OCI-LY1 (cell line): ENCODE measurements around the gene SESN2.

ENCODE experiments used
- H2AFZ ChIP-seq: fragments of 200-600 bp; sonication (generic), shearing (Covaris generic); 2 replicates; pipeline ENCODE4 v1.6.0; 2014; ENCODE audit warnings: antibody characterized with exemption, mild to moderate bottlenecking, low read length
- H3F3A ChIP-seq: fragments of 200-600 bp; sonication (generic), shearing (Covaris generic); 2 replicates; pipeline ENCODE4 v1.6.0; 2014; ENCODE audit warnings: mild to moderate bottlenecking, antibody characterized with exemption, low read length, moderate library complexity; ENCODE audit not compliant: insufficient read depth
- H3K27ac ChIP-seq: fragments of 200-600 bp; sonication (generic); 2 replicates; pipeline ENCODE4 v1.5.1; 2014; ENCODE audit warnings: low read length, mixed run types, mild to moderate bottlenecking, low read depth; ENCODE audit not compliant: poor library complexity, severe bottlenecking
- H3K27me3 ChIP-seq: fragments of 200-600 bp; sonication (generic); 2 replicates; pipeline ENCODE4 v1.6.0; 2014; ENCODE audit warnings: antibody characterized with exemption, mild to moderate bottlenecking, low read length, moderate library complexity; ENCODE audit not compliant: insufficient read depth
- H3K36me3 ChIP-seq: fragments of 200-600 bp; sonication (generic); 2 replicates; pipeline ENCODE4 v1.6.1; 2014; ENCODE audit warnings: mild to moderate bottlenecking, antibody characterized with exemption, low read length, moderate library complexity, mixed read lengths; ENCODE audit not compliant: insufficient read depth
- H3K4me1 ChIP-seq: fragments of 200-600 bp; sonication (generic); 2 replicates; pipeline ENCODE4 v1.5.1; 2014; ENCODE audit warnings: mild to moderate bottlenecking, low read length, moderate library complexity; ENCODE audit not compliant: insufficient read depth, severe bottlenecking
- H3K4me2 ChIP-seq: fragments of 200-600 bp; sonication (generic), shearing (Covaris generic); 2 replicates; pipeline ENCODE4 v1.6.1; 2014; ENCODE audit warnings: low read length
- H3K4me3 ChIP-seq: fragments of 200-600 bp; sonication (generic); 2 replicates; pipeline ENCODE4 v1.5.1; 2014; ENCODE audit warnings: low read length, low read depth, mild to moderate bottlenecking, mixed read lengths; ENCODE audit not compliant: poor library complexity, severe bottlenecking
- H3K79me2 ChIP-seq: fragments of 200-600 bp; shearing (Covaris generic); 2 replicates; pipeline ENCODE4 v1.6.1; 2016; ENCODE audit warnings: mixed run types, low read length, mixed read lengths; ENCODE audit not compliant: insufficient read depth
- H3K9ac ChIP-seq: fragments of 200-600 bp; sonication (generic), shearing (Covaris generic); 2 replicates; pipeline ENCODE4 v1.6.1; 2014; ENCODE audit warnings: mild to moderate bottlenecking, low read length, mixed read lengths
- H3K9me2 ChIP-seq: fragments of 200-600 bp; sonication (generic), shearing (Covaris generic); 2 replicates; pipeline ENCODE4 v1.6.1; 2014; ENCODE audit warnings: low read depth, mild to moderate bottlenecking, low read length, mixed read lengths
- H3K9me3 ChIP-seq: fragments of 200-600 bp; shearing (Covaris generic); 2 replicates; pipeline ENCODE4 v1.6.1; 2014; ENCODE audit warnings: low read length, mixed read lengths
- H4K20me1 ChIP-seq: fragments of 200-600 bp; sonication (generic), shearing (Covaris generic); 2 replicates; pipeline ENCODE4 v1.6.0; 2016; ENCODE audit warnings: mild to moderate bottlenecking, low read length; ENCODE audit not compliant: insufficient read depth
- EZH2 ChIP-seq: fragments of 200-600 bp; sonication (generic), shearing (Covaris generic); IDR thresholded peaks from 2 replicates; pipeline ENCODE4 v1.8.0; 2017; ENCODE audit warnings: borderline replicate concordance, mixed run types, mild to moderate bottlenecking, antibody characterized with exemption, low read length, moderate library complexity, mixed read lengths
- TF ChIP-seq, protein P1 (sequence below): fragments of 200-600 bp; sonication (generic), shearing (Covaris generic); IDR thresholded peaks from 2 replicates; pipeline ENCODE4 v1.5.1; 2017; ENCODE audit warnings: mild to moderate bottlenecking, antibody characterized with exemption, low read length, moderate library complexity, mixed read lengths

The SESN2 gene

DNA sequence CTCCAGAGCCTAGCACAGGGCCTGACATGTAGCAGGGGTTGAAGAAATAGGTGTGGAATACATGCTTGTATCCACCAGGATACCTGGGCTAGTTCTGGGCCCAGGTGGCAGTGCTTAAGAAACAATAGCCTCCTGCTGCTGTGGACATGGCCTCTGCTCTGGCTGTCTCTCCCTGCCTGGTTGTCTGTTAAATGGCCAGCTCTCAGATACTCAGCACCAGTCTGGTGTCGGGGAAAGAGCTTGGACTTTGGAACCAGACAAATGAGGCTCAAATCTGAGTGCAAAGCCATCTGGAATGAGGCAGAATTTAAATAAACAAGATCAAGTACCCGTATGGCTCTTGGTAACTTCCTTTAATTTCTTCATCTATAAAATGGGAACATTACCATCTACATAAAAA is 31.5 kb downstream of the SESN2 start:
- H3K4me2 ChIP-seq = no peak overlapping the region
- no peaks in the 10 kb centered on the region for H3K36me3 ChIP-seq
- H3K9me2 ChIP-seq = no peaks in the 10 kb centered on the region
- H3K4me3 ChIP-seq = no peak overlapping the region
- H3K79me2 ChIP-seq = no peaks in the 10 kb centered on the region
- no peaks in the 10 kb centered on the region for H3K4me1 ChIP-seq
- no peaks in the 10 kb centered on the region for H3F3A ChIP-seq
- no peak overlapping the region for H2AFZ ChIP-seq
- 0 out of 2 replicates have a peak, but pooled peaks cover 8% of the 10 kb centered on the region for H3K27me3 ChIP-seq
- no peaks in the 10 kb centered on the region for H4K20me1 ChIP-seq
- no peak for TF ChIP-seq EZH2
- TF ChIP-seq, protein P1, sequence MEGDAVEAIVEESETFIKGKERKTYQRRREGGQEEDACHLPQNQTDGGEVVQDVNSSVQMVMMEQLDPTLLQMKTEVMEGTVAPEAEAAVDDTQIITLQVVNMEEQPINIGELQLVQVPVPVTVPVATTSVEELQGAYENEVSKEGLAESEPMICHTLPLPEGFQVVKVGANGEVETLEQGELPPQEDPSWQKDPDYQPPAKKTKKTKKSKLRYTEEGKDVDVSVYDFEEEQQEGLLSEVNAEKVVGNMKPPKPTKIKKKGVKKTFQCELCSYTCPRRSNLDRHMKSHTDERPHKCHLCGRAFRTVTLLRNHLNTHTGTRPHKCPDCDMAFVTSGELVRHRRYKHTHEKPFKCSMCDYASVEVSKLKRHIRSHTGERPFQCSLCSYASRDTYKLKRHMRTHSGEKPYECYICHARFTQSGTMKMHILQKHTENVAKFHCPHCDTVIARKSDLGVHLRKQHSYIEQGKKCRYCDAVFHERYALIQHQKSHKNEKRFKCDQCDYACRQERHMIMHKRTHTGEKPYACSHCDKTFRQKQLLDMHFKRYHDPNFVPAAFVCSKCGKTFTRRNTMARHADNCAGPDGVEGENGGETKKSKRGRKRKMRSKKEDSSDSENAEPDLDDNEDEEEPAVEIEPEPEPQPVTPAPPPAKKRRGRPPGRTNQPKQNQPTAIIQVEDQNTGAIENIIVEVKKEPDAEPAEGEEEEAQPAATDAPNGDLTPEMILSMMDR = no peak
- no peaks in the 10 kb centered on the region; the same call in 1 of the 2 replicates for H3K9me3 ChIP-seq
- H3K27ac ChIP-seq = no peak overlapping the region
- no peak overlapping the region for H3K9ac ChIP-seq

DNA sequence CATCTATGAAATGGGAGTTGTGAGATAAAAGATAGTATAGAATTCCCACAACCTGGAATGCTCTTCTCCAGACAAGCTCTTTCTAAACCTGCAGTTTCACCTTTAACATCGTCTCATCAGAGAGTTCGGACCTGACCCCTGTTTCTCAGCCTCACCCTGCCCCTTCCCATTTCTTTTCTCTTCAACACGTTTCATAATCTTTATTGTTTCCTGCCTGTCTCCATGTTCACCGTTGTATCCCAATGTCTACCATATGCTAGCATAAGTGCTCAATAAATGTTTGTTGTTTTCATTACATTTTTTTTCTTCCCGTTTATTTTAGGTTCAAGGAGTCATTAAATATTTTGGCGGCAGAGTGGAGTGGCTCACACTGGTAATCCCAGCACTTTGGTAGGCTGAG is 32.4 kb downstream of the SESN2 start:
- Histone ChIP-seq H3K4me1 (no peaks in the 10 kb centered on the region), H3K27ac (no peak overlapping the region), H2AFZ (no peak overlapping the region), H3F3A (no peaks in the 10 kb centered on the region), H3K9me3 (no peaks in the 10 kb centered on the region; the same call in 1 of the 2 replicates), H3K4me2 (no peak overlapping the region), H3K4me3 (no peak overlapping the region), H3K36me3 (no peaks in the 10 kb centered on the region), H3K9ac (no peak overlapping the region), H3K27me3 (0 out of 2 replicates have a peak, but pooled peaks cover 6% of the 10 kb centered on the region), H3K9me2 (no peaks in the 10 kb centered on the region), H4K20me1 (no peaks in the 10 kb centered on the region), H3K79me2 (no peaks in the 10 kb centered on the region)
- TF ChIP-seq, protein P1 = no peak
- no peak for TF ChIP-seq EZH2

DNA sequence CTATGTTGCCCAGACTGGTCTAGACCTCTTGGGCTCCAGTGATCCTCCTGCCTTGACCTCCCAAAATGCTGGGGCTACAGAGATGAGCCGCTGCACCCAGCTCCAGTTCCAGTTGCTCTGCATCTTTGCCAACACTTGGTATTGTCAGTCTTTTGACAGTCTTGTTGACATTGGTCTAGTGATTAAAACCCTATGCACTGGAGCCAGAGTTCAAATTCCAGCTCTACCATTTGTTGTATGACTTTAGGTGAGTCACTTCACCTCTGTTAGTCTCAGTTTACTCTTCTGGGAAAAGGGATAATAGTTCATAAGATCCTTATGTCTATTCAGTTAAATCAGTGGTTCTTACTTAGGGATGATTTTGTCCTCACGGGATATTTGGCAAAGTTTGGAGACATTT is 36.6 kb downstream of the SESN2 start:
- H2AFZ ChIP-seq = no peak overlapping the region
- no peaks in the 10 kb centered on the region for H3K79me2 ChIP-seq
- H3K4me2 ChIP-seq = no peak overlapping the region
- H3K36me3 ChIP-seq = no peaks in the 10 kb centered on the region; the same call in 1 of the 2 replicates
- 0 out of 2 replicates have a peak, but pooled peaks cover 6% of the 10 kb centered on the region for H3K27me3 ChIP-seq
- no peaks in the 10 kb centered on the region for H3K4me1 ChIP-seq
- H3K9me2 ChIP-seq = no peaks in the 10 kb centered on the region
- H3K9me3 ChIP-seq = no peaks in the 10 kb centered on the region; the same call in 1 of the 2 replicates
- no peaks in the 10 kb centered on the region for H3F3A ChIP-seq
- H3K4me3 ChIP-seq = no peak overlapping the region
- no peak overlapping the region for H3K27ac ChIP-seq
- H4K20me1 ChIP-seq = no peaks in the 10 kb centered on the region
- H3K9ac ChIP-seq = no peak overlapping the region
- TF ChIP-seq EZH2 = no peak
- TF ChIP-seq, protein P1 = no peak
